ENCODE data around the gene CACNA1S.

- TF ChIP-seq EZH2phosphoT487 (IDR thresholded peaks at IDR 0.05; ENCODE audit: low read depth, severe bottlenecking, unreplicated experiment) (no peak), CTCF (IDR thresholded peaks at IDR 0.05; ENCODE audit: poor library complexity) (no peak), EZH2 (IDR thresholded peaks at IDR 0.05; ENCODE audit: borderline replicate concordance) (no peak)
These were observed 105.8 kb downstream of the CACNA1S start for GRCh38 chr1:201006450-201006849.

Measured in hepatocyte (in vitro differentiated cells).